Measurements from ENCODE around the gene FOXD2.

- no peak for TF ChIP-seq TARDBP (IDR thresholded peaks at IDR 0.05)
- no peak for TF ChIP-seq NFRKB (IDR thresholded peaks at IDR 0.05)
- TF ChIP-seq SP1 (IDR thresholded peaks at IDR 0.05) = no peak
These were observed 2.1 kb upstream of the FOXD2 start for GRCh38 chr1:47435506-47436303.

Data from HEK293T (cell line).